ENCODE measurements around the gene METTL25B. TPM values are rescaled to one million over a fixed set of nuclear protein-coding genes. Genes with fewer than 3 reads are reported as not detected.

Gene METTL25B
- total and polyA plus RNA-seq, 2 donors (not counting 1 experiment from before 2014, with no cell fraction given): 78.3 to 81.1 TPM

DNA sequence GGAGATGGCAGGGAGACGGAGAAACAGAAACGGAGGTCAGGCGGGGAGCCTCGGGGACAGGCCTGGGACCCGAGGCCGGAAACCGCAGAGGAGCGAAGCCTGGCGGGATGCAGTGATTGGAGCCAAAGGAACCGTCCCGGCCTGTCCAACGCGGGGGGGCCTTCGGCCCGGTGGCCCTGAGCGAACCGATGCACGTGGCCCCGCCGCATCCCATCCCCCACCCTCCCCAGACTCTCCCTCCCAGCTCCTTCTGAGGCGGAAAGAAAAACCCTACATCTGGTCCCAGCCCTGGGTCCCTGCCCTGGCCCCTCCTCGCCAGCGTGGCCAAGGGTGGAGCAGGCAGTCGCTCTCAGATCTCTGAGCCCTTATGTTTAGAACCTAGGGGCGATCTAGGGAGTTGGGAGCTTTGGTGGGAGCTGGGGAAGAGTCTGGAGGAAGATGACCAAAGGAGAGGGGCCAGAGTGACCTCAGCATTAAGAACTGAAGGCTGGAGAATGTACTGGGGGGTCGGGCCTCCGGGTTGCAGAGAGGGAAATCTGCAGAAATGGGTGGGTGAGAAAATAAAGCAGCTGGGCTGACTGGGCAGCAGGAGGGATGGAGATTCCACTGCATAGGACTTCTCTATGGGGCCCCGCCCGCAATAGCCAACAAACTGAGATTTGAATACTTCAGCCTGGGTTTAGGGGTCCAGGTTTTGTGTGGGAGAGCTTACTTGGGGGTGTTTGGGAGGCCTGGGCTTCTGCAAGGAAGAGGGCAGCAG, 21.4 kb upstream of the METTL25B start:
- no peak for TF ChIP-seq EZH2 (IDR thresholded peaks at IDR 0.05; ENCODE audit: borderline replicate concordance, insufficient read depth, low read depth, low read length, poor library complexity, severe bottlenecking)
- TF ChIP-seq, protein P1, sequence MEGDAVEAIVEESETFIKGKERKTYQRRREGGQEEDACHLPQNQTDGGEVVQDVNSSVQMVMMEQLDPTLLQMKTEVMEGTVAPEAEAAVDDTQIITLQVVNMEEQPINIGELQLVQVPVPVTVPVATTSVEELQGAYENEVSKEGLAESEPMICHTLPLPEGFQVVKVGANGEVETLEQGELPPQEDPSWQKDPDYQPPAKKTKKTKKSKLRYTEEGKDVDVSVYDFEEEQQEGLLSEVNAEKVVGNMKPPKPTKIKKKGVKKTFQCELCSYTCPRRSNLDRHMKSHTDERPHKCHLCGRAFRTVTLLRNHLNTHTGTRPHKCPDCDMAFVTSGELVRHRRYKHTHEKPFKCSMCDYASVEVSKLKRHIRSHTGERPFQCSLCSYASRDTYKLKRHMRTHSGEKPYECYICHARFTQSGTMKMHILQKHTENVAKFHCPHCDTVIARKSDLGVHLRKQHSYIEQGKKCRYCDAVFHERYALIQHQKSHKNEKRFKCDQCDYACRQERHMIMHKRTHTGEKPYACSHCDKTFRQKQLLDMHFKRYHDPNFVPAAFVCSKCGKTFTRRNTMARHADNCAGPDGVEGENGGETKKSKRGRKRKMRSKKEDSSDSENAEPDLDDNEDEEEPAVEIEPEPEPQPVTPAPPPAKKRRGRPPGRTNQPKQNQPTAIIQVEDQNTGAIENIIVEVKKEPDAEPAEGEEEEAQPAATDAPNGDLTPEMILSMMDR (IDR thresholded peaks at IDR 0.05): no peak
- 7% methylated on average over 29 of the region's 29 CpGs for WGBS (ENCODE audit: insufficient coverage)
- Histone ChIP-seq H3K9me3 (ENCODE audit: control extremely low read depth in 1 of 3, control insufficient read depth in 2 of 3, insufficient read depth in 1 of 3, low read length in 2 of 3) (peaks cover 0 to 3% (median 0%) of the 10 kb centered on the region in 3 donors), H3K36me3 (replicated peaks in 1 of 2; ENCODE audit: control extremely low read depth in 1 of 2, control insufficient read depth in 1 of 2, extremely low read depth in 1 of 2, insufficient read depth in 2 of 2, low read length in 1 of 2) (no peaks in the 10 kb centered on the region), H3K9ac (ENCODE audit: low read length) (peak overlapping the region; percentile 74), H3K4me1 (ENCODE audit: control insufficient read depth in 2 of 2, insufficient read depth in 2 of 2, low read length in 2 of 2) (peaks cover 28% of the 10 kb centered on the region in 2 donors), H3K4me2 (replicated peaks; ENCODE audit: low read depth, low read length, poor library complexity, severe bottlenecking) (peak overlapping the region; percentile 99), H2AFZ (ENCODE audit: insufficient read depth, low read depth, low read length, poor library complexity, severe bottlenecking) (peak overlapping the region; percentile 71), H4K20me1 (ENCODE audit: control insufficient read depth, insufficient read depth, low read length, poor library complexity, severe bottlenecking) (peaks cover 7% of the 10 kb centered on the region), H3K27me3 (replicated peaks in 1 of 4; ENCODE audit: control extremely low read depth in 1 of 4, control insufficient read depth in 3 of 4, insufficient read depth in 4 of 4, low read length in 3 of 4) (peaks cover 3 to 43% (median 26%) of the 10 kb centered on the region in 4 experiments), H3K27ac (ENCODE audit: low read length in 2 of 2) (no peak overlapping the region), H3K4me3 (ENCODE audit: control extremely low read depth in 1 of 5, extremely low read depth in 1 of 5, insufficient read depth in 1 of 5, low read depth in 2 of 5, low read length in 4 of 5) (peak overlapping the region in 4 of 5 experiments; percentile 54 to 70 (median 58)), H3K79me2 (ENCODE audit: control insufficient read depth, insufficient read depth, low read length) (no peaks in the 10 kb centered on the region)
- DNase-seq: no peak
- Mint-ChIP-seq H3K27ac (no peak overlapping the region), H3K27me3 (peaks cover 16% of the 10 kb centered on the region), H3K4me1 (peaks cover 32% of the 10 kb centered on the region), H3K4me3 (peak overlapping the region; percentile 89), H3K9me3 (ENCODE audit: insufficient read depth) (no peaks in the 10 kb centered on the region)
- ATAC-seq (ENCODE audit: low read depth): no peak
- POLR2A ChIA-PET: interaction anchor here (0.5 to 2.1 kb wide), 3 partner anchors 8 to 21 kb away, joined by 3 to 7 read pairs (median 5); partner anchors contain the start of genes ISG20L2 and METTL25B
- intact Hi-C loops (cut with micrococcal nuclease): loop anchor here (1.0 to 5.0 kb wide), 2 partner anchors 18 to 155 kb away; partner anchors contain the start of gene NTRK1
- CTCF ChIA-PET: interaction anchor here (1.0 to 7.6 kb wide), 17 partner anchors 9 to 183 kb away, joined by 3 to 80 read pairs (median 5); partner anchors contain the start of genes ISG20L2, METTL25B, MRPL24 and NES

Measured in B cell (primary cell).